NB4 (cell line): ENCODE results near the gene SLC66A2.

Experiments used
- MYC ChIP-seq: IDR thresholded peaks from 2 replicates; pipeline ENCODE4 v1.6.1; 2011; ENCODE audit warnings: low read depth, low read length
- POLR2A ChIP-seq: IDR thresholded peaks from 2 replicates; pipeline ENCODE4 v1.6.1; 2011; ENCODE audit warnings: mild to moderate bottlenecking; ENCODE audit not compliant: insufficient read length; ENCODE audit errors: extremely low read depth
- TF ChIP-seq, protein P1 (sequence below): IDR thresholded peaks from one replicate; pipeline ENCODE4 v1.5.1; 2012; ENCODE audit warnings: low read depth, low read length
- TF ChIP-seq, protein P2 (sequence below): IDR thresholded peaks from 2 replicates; pipeline ENCODE4 v1.6.1; 2011; ENCODE audit warnings: low read depth, low read length

DNA sequence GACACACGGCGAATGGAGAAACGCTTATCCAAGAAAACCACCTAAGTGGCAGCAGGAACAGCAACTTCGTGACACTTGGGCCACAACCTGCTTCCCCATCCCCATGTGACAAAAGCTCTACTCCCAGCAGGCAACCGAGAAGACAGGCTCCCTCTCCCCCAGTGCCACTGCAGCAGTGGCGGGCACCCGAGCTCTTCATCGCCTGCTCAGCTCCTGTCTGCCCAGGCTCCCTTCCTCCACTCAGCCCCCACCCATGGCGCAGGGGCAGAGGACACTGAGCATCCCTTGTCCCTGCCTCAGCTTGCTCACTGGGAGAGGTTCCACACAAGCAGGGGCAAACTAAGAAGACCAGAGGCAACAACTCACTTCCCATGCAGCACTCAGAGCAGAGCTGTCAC, 22.9 kb downstream of the SLC66A2 start:
- TF ChIP-seq, protein P1, sequence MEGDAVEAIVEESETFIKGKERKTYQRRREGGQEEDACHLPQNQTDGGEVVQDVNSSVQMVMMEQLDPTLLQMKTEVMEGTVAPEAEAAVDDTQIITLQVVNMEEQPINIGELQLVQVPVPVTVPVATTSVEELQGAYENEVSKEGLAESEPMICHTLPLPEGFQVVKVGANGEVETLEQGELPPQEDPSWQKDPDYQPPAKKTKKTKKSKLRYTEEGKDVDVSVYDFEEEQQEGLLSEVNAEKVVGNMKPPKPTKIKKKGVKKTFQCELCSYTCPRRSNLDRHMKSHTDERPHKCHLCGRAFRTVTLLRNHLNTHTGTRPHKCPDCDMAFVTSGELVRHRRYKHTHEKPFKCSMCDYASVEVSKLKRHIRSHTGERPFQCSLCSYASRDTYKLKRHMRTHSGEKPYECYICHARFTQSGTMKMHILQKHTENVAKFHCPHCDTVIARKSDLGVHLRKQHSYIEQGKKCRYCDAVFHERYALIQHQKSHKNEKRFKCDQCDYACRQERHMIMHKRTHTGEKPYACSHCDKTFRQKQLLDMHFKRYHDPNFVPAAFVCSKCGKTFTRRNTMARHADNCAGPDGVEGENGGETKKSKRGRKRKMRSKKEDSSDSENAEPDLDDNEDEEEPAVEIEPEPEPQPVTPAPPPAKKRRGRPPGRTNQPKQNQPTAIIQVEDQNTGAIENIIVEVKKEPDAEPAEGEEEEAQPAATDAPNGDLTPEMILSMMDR: no peak
- TF ChIP-seq POLR2A (no peak), MYC (no peak)
- TF ChIP-seq, protein P2, sequence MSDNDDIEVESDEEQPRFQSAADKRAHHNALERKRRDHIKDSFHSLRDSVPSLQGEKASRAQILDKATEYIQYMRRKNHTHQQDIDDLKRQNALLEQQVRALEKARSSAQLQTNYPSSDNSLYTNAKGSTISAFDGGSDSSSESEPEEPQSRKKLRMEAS: no peak
